Ovary (tissue), 3 donors: ENCODE data around the gene PAIP1.

Experiments used
- EP300 ChIP-seq: sonication (generic); formaldehyde crosslinking; IDR thresholded peaks from one replicate; pipeline ENCODE4 v1.6.1; 2017; ENCODE audit warnings: antibody characterized with exemption
- POLR2A ChIP-seq: fragments of 450-650 bp; IDR thresholded peaks from one replicate; pipeline ENCODE4 v1.6.1; 2017; ENCODE audit warnings: antibody characterized with exemption, mild to moderate bottlenecking, moderate library complexity
- TF ChIP-seq, protein P1 (sequence below), 3 donors: fragments of 450-650 bp in 2 of 3; fragments of 200-600 bp in 1 of 3; IDR thresholded peaks; one replicate each; pipeline versions ENCODE4 v1.5.1 to v1.8.0; 2016 to 2022; ENCODE audit warnings: antibody characterized with exemption in 3 of 3, mild to moderate bottlenecking in 1 of 3
- donor health status: DM: no; HTN: no; CAD: no.

DNA sequence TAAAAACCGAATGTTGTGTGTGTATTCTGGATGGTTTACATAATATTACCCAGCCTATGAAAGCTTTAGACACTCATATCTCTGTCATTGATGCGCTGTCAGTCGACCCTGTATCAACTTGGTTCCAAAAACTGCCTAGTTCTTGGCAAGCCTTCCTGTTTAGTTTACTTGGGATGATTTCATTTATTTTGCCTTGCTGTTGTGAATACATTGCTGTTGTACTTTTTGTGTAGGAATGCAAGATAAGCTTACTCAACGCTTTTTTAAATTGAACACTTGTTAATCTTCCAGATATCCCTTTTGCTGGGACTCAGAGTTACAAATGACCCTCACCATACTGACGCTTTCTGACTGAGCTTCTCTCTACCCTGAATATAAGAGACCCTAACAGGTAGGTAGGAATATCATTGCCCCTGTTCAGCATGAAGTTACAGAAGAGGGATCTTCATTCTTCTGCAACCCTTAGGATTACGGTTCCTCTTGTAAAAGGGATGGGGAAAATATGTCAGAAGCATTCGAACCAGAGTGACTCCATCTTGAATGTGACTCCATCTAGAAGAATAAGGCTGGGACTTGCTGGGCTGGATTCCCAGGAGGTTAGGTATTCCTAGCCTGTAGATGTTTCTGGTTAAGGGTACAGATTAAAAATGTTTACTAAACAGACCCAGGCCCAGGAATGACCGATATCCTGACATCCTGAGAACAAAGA, 13.7 kb upstream of the PAIP1 start:
- TF ChIP-seq, protein P1, sequence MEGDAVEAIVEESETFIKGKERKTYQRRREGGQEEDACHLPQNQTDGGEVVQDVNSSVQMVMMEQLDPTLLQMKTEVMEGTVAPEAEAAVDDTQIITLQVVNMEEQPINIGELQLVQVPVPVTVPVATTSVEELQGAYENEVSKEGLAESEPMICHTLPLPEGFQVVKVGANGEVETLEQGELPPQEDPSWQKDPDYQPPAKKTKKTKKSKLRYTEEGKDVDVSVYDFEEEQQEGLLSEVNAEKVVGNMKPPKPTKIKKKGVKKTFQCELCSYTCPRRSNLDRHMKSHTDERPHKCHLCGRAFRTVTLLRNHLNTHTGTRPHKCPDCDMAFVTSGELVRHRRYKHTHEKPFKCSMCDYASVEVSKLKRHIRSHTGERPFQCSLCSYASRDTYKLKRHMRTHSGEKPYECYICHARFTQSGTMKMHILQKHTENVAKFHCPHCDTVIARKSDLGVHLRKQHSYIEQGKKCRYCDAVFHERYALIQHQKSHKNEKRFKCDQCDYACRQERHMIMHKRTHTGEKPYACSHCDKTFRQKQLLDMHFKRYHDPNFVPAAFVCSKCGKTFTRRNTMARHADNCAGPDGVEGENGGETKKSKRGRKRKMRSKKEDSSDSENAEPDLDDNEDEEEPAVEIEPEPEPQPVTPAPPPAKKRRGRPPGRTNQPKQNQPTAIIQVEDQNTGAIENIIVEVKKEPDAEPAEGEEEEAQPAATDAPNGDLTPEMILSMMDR (IDR thresholded peaks at IDR 0.05), result no peak
- TF ChIP-seq EP300, result no peak
- no peak for TF ChIP-seq POLR2A
